ENCODE results near the gene GAB2. TPM values are rescaled to one million over a fixed set of nuclear protein-coding genes. Genes with fewer than 3 reads are reported as not detected.

Gene GAB2
- total RNA-seq, 2 donors from 2014 or later: 6.5 to 11.4 TPM

GRCh38 chr11:78420255-78420764, 2.7 kb upstream of the GAB2 start:
- peaks cover 26% of the 10 kb centered on the region for H3K4me1 Mint-ChIP-seq
- no peaks in the 10 kb centered on the region for H3K9me3 Mint-ChIP-seq
- H3K27me3 Mint-ChIP-seq: peaks cover 13% of the 10 kb centered on the region
- no peak overlapping the region for H3K27ac Mint-ChIP-seq
- no peaks in the 10 kb centered on the region for H3K36me3 Mint-ChIP-seq (ENCODE audit: low read depth)
- ATAC-seq (replicated peaks): no peak
- peak overlapping the region; percentile 19 for H3K4me3 Mint-ChIP-seq

DNA sequence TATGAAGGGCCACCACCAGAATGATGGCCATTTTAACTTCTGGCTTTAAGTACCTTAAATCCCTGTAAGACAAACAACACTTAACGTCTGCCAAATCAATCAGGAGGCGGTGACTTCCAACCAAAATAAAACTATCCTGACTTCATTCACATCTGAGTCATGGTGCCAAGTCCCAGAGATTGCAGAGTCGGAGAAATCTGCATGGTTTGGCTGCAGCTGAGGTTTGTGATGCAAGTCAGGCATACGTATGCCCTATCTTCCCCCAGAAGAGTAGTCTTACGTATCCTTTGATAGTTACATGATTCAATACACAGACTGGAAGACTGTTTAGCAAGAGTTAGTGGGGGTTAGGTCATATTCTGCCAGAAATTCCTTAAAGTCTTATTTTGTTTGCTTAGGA, 1.7 kb upstream of the GAB2 start:
- no peak for ATAC-seq (replicated peaks)
- Mint-ChIP-seq H3K27me3 (peaks cover 13% of the 10 kb centered on the region), H3K27ac (no peak overlapping the region), H3K4me3 (peak overlapping the region; percentile 76), H3K4me1 (peaks cover 20% of the 10 kb centered on the region), H3K36me3 (ENCODE audit: low read depth) (no peaks in the 10 kb centered on the region), H3K9me3 (no peaks in the 10 kb centered on the region)

GRCh38 chr11:78418584-78419211, 1.1 kb upstream of the GAB2 start:
- Mint-ChIP-seq H3K36me3 (ENCODE audit: low read depth) (no peaks in the 10 kb centered on the region), H3K4me3 (peak overlapping the region; percentile 76), H3K9me3 (no peaks in the 10 kb centered on the region), H3K4me1 (peaks cover 20% of the 10 kb centered on the region), H3K27me3 (peaks cover 13% of the 10 kb centered on the region), H3K27ac (peak overlapping the region; percentile 56)
- ATAC-seq (replicated peaks): no peak

DNA sequence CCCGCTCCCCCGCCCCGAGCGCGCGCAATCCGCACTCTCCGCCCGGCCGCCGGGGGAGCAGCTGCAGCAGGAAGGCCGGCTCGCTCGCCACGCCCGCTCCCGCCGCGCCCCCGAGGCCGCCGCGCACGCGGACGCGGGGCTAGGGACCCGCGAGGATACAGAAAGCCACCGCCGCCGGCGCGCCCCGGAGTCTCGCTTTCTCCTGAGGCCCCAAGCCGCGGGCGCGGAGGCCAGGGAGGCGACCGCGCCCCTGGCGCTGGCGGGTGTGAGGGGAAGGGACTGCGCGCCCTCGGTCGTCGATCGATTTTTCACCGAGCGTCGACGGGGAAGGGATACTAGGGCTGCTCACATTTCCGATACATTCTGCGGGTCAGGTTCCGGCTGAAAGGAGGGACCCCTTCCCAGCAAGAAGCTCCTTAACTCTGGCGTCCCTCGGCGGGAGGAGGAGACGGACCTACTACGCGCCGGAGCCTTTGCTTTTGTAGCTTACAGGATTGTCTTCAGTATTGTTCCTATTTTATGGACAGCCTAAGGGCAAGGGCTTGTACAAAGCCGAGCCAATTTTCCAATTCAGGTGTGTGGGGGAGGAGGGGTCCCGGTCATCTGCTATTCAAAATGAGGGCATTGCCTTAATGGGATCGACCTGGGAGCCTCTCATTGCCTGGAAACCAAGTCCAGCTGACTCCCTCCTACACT, 416 bp upstream of the GAB2 start:
- Mint-ChIP-seq H3K4me3 (peak overlapping the region; percentile 76), H3K36me3 (ENCODE audit: low read depth) (no peaks in the 10 kb centered on the region), H3K27me3 (peaks cover 13% of the 10 kb centered on the region), H3K4me1 (peaks cover 20% of the 10 kb centered on the region), H3K27ac (peak overlapping the region; percentile 56), H3K9me3 (no peaks in the 10 kb centered on the region)
- ATAC-seq (replicated peaks): no peak

DNA sequence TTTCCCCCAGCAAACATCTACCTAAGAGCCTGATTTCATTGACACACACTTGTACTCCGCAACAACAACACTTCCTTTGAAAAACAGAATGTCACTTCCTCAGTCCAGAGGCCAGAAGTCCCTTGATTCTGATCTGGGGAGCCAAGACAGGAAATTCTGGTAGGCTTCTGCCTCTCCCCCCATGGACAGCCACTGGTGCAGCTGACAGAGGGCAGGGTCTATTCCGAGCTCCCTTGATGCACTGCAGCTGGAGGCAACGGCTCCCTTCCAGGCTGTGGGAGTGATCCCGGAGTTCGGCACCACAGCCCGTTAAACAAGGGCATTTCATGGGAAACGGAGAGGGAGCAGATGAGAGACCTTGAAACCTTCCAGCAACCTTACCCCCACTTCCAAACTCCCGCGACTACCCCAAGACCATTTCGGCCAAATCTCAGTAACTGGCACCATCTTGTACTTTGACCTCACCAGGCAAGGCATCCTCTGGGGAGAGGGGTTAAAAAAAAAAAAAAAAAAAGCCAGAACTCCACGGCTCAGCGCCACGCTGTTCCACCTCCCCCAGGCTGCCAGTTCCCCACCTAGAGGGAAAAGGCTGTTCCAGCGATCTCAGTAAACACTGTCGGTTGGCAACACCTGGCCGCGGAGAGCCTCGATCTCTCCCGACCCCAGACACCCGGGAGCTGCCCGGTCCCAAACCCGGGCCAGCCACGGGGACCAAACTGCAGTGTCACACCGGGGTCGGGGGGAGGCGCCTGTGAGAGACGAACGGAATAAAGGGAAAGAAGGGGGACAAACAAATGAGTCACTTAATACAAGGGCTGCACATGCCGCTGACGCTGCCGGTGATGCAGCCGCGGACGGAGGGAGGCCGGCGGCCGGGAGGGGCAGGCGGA, 1.1 kb downstream of the GAB2 start:
- peaks cover 20% of the 10 kb centered on the region for H3K4me1 Mint-ChIP-seq
- peak overlapping the region; percentile 89 for H3K27ac Mint-ChIP-seq
- H3K36me3 Mint-ChIP-seq (ENCODE audit: low read depth): no peaks in the 10 kb centered on the region
- peak; percentile 66 for ATAC-seq (replicated peaks)
- H3K27me3 Mint-ChIP-seq: peaks cover 13% of the 10 kb centered on the region
- H3K4me3 Mint-ChIP-seq: peak overlapping the region; percentile 87
- H3K9me3 Mint-ChIP-seq: no peaks in the 10 kb centered on the region

- H3K36me3 Mint-ChIP-seq (ENCODE audit: low read depth): no peaks in the 10 kb centered on the region
- H3K9me3 Mint-ChIP-seq: no peaks in the 10 kb centered on the region
- no peak for ATAC-seq (replicated peaks)
- no peak overlapping the region for H3K27ac Mint-ChIP-seq
- no peak overlapping the region for H3K4me3 Mint-ChIP-seq
- peaks cover 16% of the 10 kb centered on the region for H3K4me1 Mint-ChIP-seq
- peaks cover 13% of the 10 kb centered on the region for H3K27me3 Mint-ChIP-seq
Measured at GRCh38 chr11:78415338-78415737, 2.3 kb downstream of the GAB2 start.

DNA sequence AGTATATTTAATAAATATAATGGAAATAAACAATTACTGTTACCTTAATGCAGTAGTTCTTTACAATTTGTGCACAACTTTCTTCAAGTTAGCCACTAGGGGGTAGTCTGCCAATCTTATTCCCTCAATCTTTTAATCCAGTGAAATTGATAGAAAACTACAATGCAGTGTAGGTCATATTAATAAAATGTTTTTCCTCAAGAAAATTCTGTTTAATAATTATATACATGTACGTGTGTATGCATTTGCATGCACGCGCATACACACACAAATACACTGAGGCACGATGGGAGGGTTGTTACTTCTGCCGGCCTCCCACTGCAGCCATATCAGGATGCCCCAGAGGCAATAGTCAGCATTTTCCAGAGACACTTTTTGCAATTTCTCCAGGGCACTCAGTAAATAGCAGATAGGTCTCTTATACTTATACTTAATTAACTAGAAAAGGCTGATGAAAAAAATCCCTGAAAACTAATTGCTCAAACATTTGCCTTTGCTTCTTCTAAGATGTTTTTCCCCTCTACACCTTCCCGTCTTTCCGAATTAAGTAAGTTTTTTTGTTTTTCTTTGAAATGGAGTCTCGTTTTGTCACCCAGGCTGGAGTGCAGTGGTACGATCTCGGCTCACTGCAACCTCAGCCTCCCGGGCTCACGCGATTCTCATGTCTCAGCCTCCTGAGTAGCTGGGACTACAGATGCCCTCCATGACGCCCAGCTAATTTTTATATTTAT, 3.1 kb downstream of the GAB2 start:
- peaks cover 16% of the 10 kb centered on the region for H3K4me1 Mint-ChIP-seq
- no peaks in the 10 kb centered on the region for H3K36me3 Mint-ChIP-seq (ENCODE audit: low read depth)
- no peak for ATAC-seq (replicated peaks)
- H3K27me3 Mint-ChIP-seq: peaks cover 13% of the 10 kb centered on the region
- H3K9me3 Mint-ChIP-seq: no peaks in the 10 kb centered on the region
- no peak overlapping the region for H3K4me3 Mint-ChIP-seq
- H3K27ac Mint-ChIP-seq: no peak overlapping the region

- Mint-ChIP-seq H3K27me3 (no peaks in the 10 kb centered on the region), H3K4me1 (no peaks in the 10 kb centered on the region), H3K27ac (no peak overlapping the region), H3K9me3 (no peaks in the 10 kb centered on the region), H3K4me3 (no peak overlapping the region), H3K36me3 (ENCODE audit: low read depth) (no peaks in the 10 kb centered on the region)
- no peak for ATAC-seq (replicated peaks)
Measured at GRCh38 chr11:78408619-78409018, 9.0 kb downstream of the GAB2 start.

DNA sequence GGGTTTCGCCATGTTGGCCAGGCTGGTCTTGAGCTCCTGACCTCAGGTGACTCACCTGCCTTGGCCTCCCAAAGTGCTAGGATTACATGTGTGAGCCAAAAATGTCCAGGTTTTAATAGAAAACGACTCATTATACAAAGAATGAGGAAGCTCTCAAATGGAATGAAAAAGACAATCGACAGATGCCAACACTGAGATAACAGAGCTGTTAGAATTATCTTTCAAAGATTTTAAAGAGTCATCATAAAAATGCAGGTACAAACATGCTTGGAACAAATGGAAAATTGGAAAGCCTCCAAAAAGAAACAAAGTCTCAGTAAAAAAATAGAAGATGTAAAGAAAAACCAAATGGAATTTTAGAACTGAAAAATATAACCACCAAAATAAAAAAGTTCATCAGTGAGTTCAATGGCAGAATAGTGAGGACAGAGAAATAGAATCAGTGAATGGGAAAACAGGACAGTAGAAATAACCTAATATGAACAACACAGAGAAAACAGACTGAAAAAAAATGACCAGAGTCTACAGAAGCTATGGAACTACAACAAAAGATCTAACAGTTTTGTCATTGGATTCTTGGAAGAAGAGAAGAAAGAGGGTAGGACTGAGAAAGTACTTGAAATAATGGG, 10.9 kb downstream of the GAB2 start:
- Mint-ChIP-seq H3K27me3 (no peaks in the 10 kb centered on the region), H3K4me3 (no peak overlapping the region), H3K27ac (no peak overlapping the region), H3K36me3 (ENCODE audit: low read depth) (no peaks in the 10 kb centered on the region), H3K9me3 (no peaks in the 10 kb centered on the region), H3K4me1 (no peaks in the 10 kb centered on the region)
- no peak for ATAC-seq (replicated peaks)

DNA sequence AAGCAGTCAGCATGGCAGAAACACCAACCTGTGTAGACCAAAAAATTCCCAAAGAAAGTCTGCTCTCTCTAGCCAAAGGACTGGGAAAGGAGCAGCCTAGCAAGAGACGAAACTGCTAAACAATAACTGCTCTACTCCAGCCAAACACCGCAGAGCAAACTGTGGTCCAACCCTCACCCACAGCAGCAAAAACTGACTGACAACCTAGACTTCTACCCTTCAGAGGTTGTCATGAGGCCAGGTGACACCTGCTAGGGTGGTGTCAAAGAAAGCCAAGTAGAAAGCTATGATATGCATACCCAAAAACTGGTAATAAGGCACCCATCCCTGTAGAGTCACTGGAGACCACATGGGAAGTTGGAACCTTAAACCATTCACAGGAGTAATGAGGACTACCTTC, 11.8 kb downstream of the GAB2 start:
- Mint-ChIP-seq H3K27ac (no peak overlapping the region), H3K4me1 (no peaks in the 10 kb centered on the region), H3K9me3 (no peaks in the 10 kb centered on the region), H3K36me3 (ENCODE audit: low read depth) (no peaks in the 10 kb centered on the region), H3K4me3 (no peak overlapping the region), H3K27me3 (no peaks in the 10 kb centered on the region)
- no peak for ATAC-seq (replicated peaks)

- Mint-ChIP-seq H3K27me3 (no peaks in the 10 kb centered on the region), H3K4me3 (no peak overlapping the region)
Measured at GRCh38 chr11:78403781-78404180, 13.8 kb downstream of the GAB2 start.

DNA sequence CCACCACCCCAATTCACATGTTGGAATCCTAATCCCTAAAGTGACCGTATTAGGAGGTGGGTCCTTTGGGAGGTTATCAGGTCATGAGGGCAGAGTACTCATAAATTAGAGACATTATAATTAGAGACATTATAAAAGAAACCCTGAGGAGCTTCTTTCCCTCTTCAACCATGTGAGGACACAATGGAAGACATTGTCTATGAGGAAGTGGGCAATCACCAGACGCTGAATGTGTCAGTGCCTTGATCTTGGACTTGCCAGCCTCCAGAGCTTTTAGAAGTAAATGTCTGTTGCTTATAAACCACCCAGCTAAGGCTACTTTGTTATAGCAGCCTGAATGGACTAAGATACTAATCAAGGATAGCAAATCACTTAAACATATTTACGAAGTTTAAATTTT, 14.8 kb downstream of the GAB2 start:
- Mint-ChIP-seq H3K36me3 (ENCODE audit: low read depth) (no peaks in the 10 kb centered on the region), H3K27ac (no peak overlapping the region), H3K27me3 (no peaks in the 10 kb centered on the region), H3K9me3 (no peaks in the 10 kb centered on the region), H3K4me3 (no peak overlapping the region), H3K4me1 (no peaks in the 10 kb centered on the region)
- ATAC-seq (replicated peaks): no peak

More at GRCh38 chr11:78403781-78404180, 13.8 kb downstream of the GAB2 start:
- ATAC-seq (replicated peaks): no peak
- Mint-ChIP-seq H3K27ac (no peak overlapping the region), H3K4me1 (no peaks in the 10 kb centered on the region), H3K9me3 (no peaks in the 10 kb centered on the region), H3K36me3 (ENCODE audit: low read depth) (no peaks in the 10 kb centered on the region)

DNA sequence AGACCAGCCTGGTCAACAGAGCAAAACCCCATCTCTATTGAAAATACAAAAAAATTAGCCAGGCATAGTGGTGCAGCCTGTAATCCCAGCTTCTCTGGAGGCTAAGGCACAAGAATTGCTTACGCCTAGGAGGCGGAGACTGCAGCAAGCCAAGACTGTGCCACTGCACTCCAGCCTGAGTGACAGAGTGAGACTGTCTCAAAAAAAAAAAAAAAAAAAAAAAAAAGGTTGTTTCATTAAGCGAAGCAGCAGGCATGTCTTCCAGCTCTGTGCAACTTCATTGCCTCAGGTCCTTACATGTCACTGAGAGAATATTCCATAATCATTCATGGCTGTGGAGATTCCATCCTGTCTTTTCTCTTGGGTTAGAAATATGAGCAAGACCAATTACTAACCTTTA, 16.9 kb downstream of the GAB2 start:
- Mint-ChIP-seq H3K27ac (no peak overlapping the region), H3K9me3 (no peaks in the 10 kb centered on the region), H3K4me3 (no peak overlapping the region), H3K36me3 (ENCODE audit: low read depth) (no peaks in the 10 kb centered on the region), H3K27me3 (no peaks in the 10 kb centered on the region), H3K4me1 (no peaks in the 10 kb centered on the region)
- no peak for ATAC-seq (replicated peaks)

DNA sequence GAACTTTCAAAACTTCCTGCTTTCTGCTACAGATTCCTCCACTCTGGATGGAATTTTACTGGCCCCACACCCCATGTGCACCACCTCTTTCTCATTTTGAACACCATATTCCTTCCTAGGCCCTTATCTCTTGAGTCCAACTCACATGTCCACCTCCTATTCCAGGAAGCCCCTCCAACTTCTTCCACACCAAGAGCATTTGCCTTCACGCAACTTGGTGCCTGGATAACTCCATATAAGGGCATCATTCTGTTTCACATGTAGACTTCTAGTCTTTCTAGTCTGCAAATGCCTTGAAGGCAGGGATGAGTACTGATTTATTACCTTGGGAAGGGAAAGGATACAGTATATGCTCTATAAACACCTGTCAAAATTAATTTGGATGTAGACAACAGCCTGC, 17.5 kb downstream of the GAB2 start:
- H3K4me1 Mint-ChIP-seq: no peaks in the 10 kb centered on the region
- no peaks in the 10 kb centered on the region for H3K27me3 Mint-ChIP-seq
- no peak for ATAC-seq (replicated peaks)
- no peak overlapping the region for H3K4me3 Mint-ChIP-seq
- no peaks in the 10 kb centered on the region for H3K9me3 Mint-ChIP-seq
- no peaks in the 10 kb centered on the region for H3K36me3 Mint-ChIP-seq (ENCODE audit: low read depth)
- H3K27ac Mint-ChIP-seq: no peak overlapping the region
